Measurements from ENCODE around the gene CCDC97.

GRCh38 chr19:41299046-41299754 is 10.8 kb upstream of the CCDC97 start:
- no peak for TF ChIP-seq CTCF (IDR thresholded peaks at IDR 0.05)
- TF ChIP-seq SIN3A (IDR thresholded peaks at IDR 0.05; ENCODE audit: borderline replicate concordance, insufficient read depth, low read depth, low read length), result no peak
